HL-60 (cell line): ENCODE measurements around the gene SDC1.
"Not testable (repeated sequence)": the region's sequence is repeated elsewhere in the genome, so short reads cannot be mapped to it uniquely, and the experiment has no call there.

Experiments used
- DNase-seq, 2 experiments: peaks; one replicate each; pipeline ENCODE4 v3.0.0-alpha.2; 2010 to 2020; ENCODE audit warnings: low read depth in 1 of 2, low spot score in 1 of 2
- H3K27ac ChIP-seq: fragments of 250-450 bp; sonication (Bioruptor Pico); replicated peaks from 2 replicates; pipeline ENCODE4 v1.5.1; 2020; ENCODE audit warnings: mild to moderate bottlenecking, moderate library complexity
- H3K27me3 ChIP-seq: fragments of 250-450 bp; sonication (Bioruptor Pico); 2 replicates; pipeline ENCODE4 v1.5.1; 2021; ENCODE audit warnings: mild to moderate bottlenecking, moderate library complexity; ENCODE audit not compliant: insufficient read depth, poor library complexity, severe bottlenecking
- H3K4me3 ChIP-seq: replicated peaks from 2 replicates; pipeline ENCODE4 v1.5.1; 2011; ENCODE audit warnings: mild to moderate bottlenecking, control low read depth, low read length; ENCODE audit not compliant: insufficient read depth
- GABPA ChIP-seq: IDR thresholded peaks from 2 replicates; pipeline ENCODE4 v1.6.1; 2012; ENCODE audit warnings: low read depth
- POLR2AphosphoS5 ChIP-seq: IDR thresholded peaks from 2 replicates; pipeline ENCODE4 v1.6.1; 2012; ENCODE audit warnings: low read depth
- REST ChIP-seq: IDR thresholded peaks from 2 replicates; pipeline ENCODE4 v1.6.1; 2012; ENCODE audit warnings: low read depth; ENCODE audit not compliant: insufficient replicate concordance
- SPI1 ChIP-seq: IDR thresholded peaks from 2 replicates; pipeline ENCODE4 v1.6.1; 2012; ENCODE audit warnings: low read depth, mild to moderate bottlenecking, borderline replicate concordance
- TF ChIP-seq, protein P1 (sequence below): IDR thresholded peaks from one replicate; pipeline ENCODE4 v1.5.1; 2011; ENCODE audit warnings: low read length, control low read depth, inconsistent platforms; ENCODE audit not compliant: insufficient read depth

The SDC1 gene

DNA sequence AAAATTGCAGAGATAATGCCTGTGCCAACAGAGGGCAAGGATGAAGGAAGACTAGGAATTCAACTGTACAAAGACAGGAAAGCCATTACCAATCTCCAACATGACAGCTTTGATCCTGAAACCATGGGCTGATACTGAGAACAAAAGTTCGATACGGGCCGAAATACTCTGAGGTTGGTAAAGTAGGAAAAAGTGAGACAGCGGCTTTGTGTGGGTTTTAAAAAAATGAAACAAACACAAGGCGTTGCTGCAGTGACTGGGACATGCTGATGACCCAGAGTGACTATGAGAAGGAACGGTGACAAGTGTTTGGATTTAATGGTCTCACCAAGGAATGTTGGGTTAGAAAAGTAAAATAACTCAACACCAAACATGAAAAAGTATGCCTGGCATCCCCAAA lies 24.2 kb upstream of the SDC1 start:
- TF ChIP-seq REST (no peak), POLR2AphosphoS5 (no peak), GABPA (no peak), SPI1 (no peak)
- TF ChIP-seq, protein P1, sequence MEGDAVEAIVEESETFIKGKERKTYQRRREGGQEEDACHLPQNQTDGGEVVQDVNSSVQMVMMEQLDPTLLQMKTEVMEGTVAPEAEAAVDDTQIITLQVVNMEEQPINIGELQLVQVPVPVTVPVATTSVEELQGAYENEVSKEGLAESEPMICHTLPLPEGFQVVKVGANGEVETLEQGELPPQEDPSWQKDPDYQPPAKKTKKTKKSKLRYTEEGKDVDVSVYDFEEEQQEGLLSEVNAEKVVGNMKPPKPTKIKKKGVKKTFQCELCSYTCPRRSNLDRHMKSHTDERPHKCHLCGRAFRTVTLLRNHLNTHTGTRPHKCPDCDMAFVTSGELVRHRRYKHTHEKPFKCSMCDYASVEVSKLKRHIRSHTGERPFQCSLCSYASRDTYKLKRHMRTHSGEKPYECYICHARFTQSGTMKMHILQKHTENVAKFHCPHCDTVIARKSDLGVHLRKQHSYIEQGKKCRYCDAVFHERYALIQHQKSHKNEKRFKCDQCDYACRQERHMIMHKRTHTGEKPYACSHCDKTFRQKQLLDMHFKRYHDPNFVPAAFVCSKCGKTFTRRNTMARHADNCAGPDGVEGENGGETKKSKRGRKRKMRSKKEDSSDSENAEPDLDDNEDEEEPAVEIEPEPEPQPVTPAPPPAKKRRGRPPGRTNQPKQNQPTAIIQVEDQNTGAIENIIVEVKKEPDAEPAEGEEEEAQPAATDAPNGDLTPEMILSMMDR, result no peak
- Histone ChIP-seq H3K4me3 (no peak overlapping the region), H3K27ac (no peak overlapping the region), H3K27me3 (no peaks in the 10 kb centered on the region)
- no peak for DNase-seq

DNA sequence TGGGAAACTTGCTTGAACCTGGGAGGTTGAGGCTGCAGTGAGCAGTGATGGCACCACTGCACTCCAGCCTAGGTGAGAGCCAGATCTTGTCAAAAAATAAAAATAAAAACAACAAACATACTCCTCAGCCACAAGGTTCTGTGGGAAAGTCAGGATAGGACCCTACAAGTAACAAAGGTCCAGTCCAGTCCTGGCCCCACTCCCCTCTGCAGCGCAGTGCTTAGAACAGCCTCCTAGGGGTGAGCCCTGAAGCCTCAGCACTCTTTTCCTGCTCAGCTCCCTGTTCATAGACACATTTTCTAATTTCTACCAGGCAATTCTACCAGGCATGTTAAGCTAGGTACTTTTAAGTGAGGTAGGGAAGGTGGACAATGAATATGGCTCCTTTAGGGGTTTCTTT lies 22.2 kb upstream of the SDC1 start:
- TF ChIP-seq GABPA, result no peak
- TF ChIP-seq POLR2AphosphoS5, result no peak; the same call in 1 of the 2 replicates
- no peak for TF ChIP-seq SPI1
- TF ChIP-seq, protein P1, result no peak
- TF ChIP-seq REST, result no peak
- DNase-seq, result no peak
- Histone ChIP-seq H3K4me3 (no peak overlapping the region), H3K27me3 (no peaks in the 10 kb centered on the region), H3K27ac (no peak overlapping the region)

DNA sequence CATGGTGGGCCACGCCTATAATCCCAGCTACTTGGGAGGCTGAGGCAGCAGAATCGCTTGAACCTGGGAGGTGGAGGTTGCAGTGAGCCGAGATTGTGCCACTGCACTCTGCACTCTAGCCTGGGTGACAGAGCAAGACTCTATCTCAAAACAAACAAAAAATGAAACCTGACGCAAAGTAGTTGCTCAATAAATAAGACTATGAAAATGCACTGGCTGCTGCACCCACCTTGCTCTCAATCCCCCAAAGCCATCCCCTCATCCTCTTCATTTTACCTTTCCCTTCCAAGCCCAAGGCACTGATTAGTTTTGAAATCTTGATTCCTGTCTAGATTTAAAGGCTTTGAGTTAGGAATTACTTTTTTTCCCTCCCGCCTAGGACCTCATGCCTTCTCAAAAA lies 18.7 kb upstream of the SDC1 start:
- not testable (repeated sequence) for H3K4me3 ChIP-seq, H3K27me3 ChIP-seq, H3K27ac ChIP-seq, DNase-seq

- H3K27ac ChIP-seq, result no peak overlapping the region
- no peak overlapping the region for H3K4me3 ChIP-seq
- no peaks in the 10 kb centered on the region for H3K27me3 ChIP-seq
- no peak for DNase-seq
- TF ChIP-seq GABPA, result no peak
- TF ChIP-seq SPI1, result no peak
- TF ChIP-seq REST, result no peak
- TF ChIP-seq, protein P1, result no peak
- TF ChIP-seq POLR2AphosphoS5, result no peak
These were observed 17.9 kb upstream of the SDC1 start for GRCh38 chr2:20242727-20243377.
